Adrenal gland (tissue), 5 donors: ENCODE measurements around the gene ZNF382.

Source experiments
- CTCF ChIP-seq, 6 experiments: fragments of 450-650 bp in 4 of 6; fragments of 200-600 bp in 2 of 6; sonication (generic) in 1 of 6; IDR thresholded peaks; 1 replicate in 5 of 6; 2 replicates in 1 of 6; pipeline versions ENCODE4 v1.5.1 to v1.8.0; 2016 to 2021; ENCODE audit warnings: antibody characterized with exemption in 6 of 6, mild to moderate bottlenecking in 2 of 6, moderate library complexity in 1 of 6
- POLR2A ChIP-seq, 2 donors: fragments of 450-650 bp; IDR thresholded peaks; one replicate each; pipeline ENCODE4 v1.6.1; 2017; ENCODE audit warnings: antibody characterized with exemption in 2 of 2, mild to moderate bottlenecking in 2 of 2, moderate library complexity in 1 of 2
- donor health status: DM: no; HTN: no; CAD: no.

- TF ChIP-seq CTCF (IDR thresholded peaks at IDR 0.05) (no peak), POLR2A (IDR thresholded peaks at IDR 0.05) (no peak)
Measured at GRCh38 chr19:36579255-36579654, 25.9 kb upstream of the ZNF382 start.
